OCI-LY3 (cell line): ENCODE measurements around the gene PAX5.

ENCODE experiments used
- H2AFZ ChIP-seq: fragments of 200-600, 300-600 bp; shearing (Covaris generic); 2 replicates; pipeline ENCODE4 v1.6.0; 2014; ENCODE audit warnings: antibody characterized with exemption, low read depth, low read length
- H3K27ac ChIP-seq: fragments of 200-600, 300-600 bp; sonication (generic); 2 replicates; pipeline ENCODE4 v1.5.1; 2014; ENCODE audit warnings: mild to moderate bottlenecking, low read length, moderate library complexity, mixed read lengths
- H3K27me3 ChIP-seq: fragments of 200-600, 300-600 bp; sonication (generic); 2 replicates; pipeline ENCODE4 v1.6.1; 2014; ENCODE audit warnings: low read depth, low read length, mixed read lengths
- H3K36me3 ChIP-seq: fragments of 200-600, 300-600 bp; sonication (generic); replicated peaks from 2 replicates; pipeline ENCODE3; 2014; ENCODE audit warnings: low read depth, low read length, mixed read lengths
- H3K4me1 ChIP-seq: fragments of 300-600, 200-600 bp; sonication (generic); 2 replicates; pipeline ENCODE4 v1.6.1; 2014; ENCODE audit warnings: low read length, mixed read lengths
- H3K4me2 ChIP-seq: fragments of 200-600, 300-600 bp; sonication (generic); 2 replicates; pipeline ENCODE4 v1.6.1; 2014; ENCODE audit warnings: low read length, mixed read lengths
- H3K4me3 ChIP-seq: fragments of 300-600, 200-600 bp; sonication (generic); 2 replicates; pipeline ENCODE4 v1.5.1; 2014; ENCODE audit warnings: antibody characterized with exemption, mild to moderate bottlenecking, low read length, moderate library complexity
- H3K79me2 ChIP-seq: fragments of 300-600, 200-600 bp; shearing (Covaris generic); 2 replicates; pipeline ENCODE4 v1.6.1; 2014; ENCODE audit warnings: mild to moderate bottlenecking, low read length, mixed read lengths
- H3K9ac ChIP-seq: fragments of 300-600, 200-600 bp; shearing (Covaris generic); 2 replicates; pipeline ENCODE4 v1.6.0; 2014; ENCODE audit warnings: mild to moderate bottlenecking, low read length, moderate library complexity
- H3K9me3 ChIP-seq: fragments of 200-600, 300-600 bp; shearing (Covaris generic); 2 replicates; pipeline ENCODE4 v1.6.1; 2014; ENCODE audit warnings: low read length, mixed read lengths; ENCODE audit not compliant: insufficient read depth
- H4K20me1 ChIP-seq: fragments of 200-600, 300-600 bp; sonication (generic); 2 replicates; pipeline ENCODE4 v1.6.1; 2016; ENCODE audit warnings: low read length, mixed read lengths; ENCODE audit not compliant: insufficient read depth
- EZH2phosphoT487 ChIP-seq: fragments of 200-600 bp; shearing (Covaris generic); IDR thresholded peaks from 2 replicates; pipeline ENCODE4 v1.6.1; 2018; ENCODE audit warnings: antibody characterized with exemption, mixed run types, low read depth
- TF ChIP-seq, protein P1 (sequence below): fragments of 200-600, 300-600 bp; sonication (generic); IDR thresholded peaks from 2 replicates; pipeline ENCODE4 v1.5.1; 2014; ENCODE audit warnings: antibody characterized with exemption, low read length, low read depth

PAX5 gene

DNA sequence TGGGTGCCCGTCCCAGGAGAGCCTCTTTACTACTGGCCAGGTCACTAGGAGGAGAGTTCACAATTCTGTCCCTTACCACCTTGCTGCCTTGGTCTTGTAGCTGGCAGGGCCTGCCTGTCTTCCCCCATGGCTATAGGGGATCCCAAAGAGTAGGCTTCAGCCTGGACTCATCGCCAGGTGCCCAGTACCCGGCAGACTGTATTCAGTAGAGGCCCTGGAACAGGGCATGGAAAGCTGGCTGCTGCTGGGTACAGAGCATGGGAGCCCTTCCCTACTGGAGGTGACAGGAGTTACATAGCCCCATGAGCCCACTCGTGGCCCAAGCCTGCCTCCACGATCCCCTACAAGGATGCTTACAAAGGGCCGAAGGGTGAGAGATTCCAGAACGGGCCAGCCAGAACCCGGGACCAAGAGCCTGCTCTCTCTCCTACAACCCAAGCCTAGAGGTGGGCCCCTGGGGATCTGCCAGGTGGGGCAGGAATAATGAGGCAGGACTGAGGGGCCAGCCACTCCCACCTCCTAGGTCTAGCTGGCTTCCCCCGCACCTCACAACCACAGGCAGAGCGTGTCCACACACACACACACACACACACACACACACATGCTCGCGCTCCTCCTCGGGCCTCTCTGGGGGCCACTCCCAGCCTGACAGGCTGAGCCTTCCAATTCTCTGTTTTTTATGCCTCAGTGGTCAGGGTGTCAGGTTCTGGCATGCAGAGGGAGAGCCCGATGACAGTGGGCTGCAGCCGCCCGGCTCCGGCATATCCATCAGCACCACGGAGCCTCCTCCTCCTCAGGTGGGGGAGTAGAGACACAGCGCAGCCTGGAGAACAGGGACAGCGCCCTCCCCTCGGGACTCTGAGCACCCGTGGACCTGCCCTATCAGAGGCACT is 186.0 kb downstream of the PAX5 start:
- Histone ChIP-seq H3K4me3 (no peak overlapping the region), H4K20me1 (peaks cover 69% of the 10 kb centered on the region), H3K4me1 (no peaks in the 10 kb centered on the region), H3K9me3 (no peaks in the 10 kb centered on the region), H3K9ac (no peak overlapping the region), H3K27ac (no peak overlapping the region), H3K27me3 (no peaks in the 10 kb centered on the region), H3K4me2 (no peak overlapping the region), H2AFZ (no peak overlapping the region), H3K79me2 (peaks cover 10% of the 10 kb centered on the region; the same call in 1 of the 2 replicates), H3K36me3 (peaks cover 91% of the 10 kb centered on the region)
- TF ChIP-seq, protein P1, sequence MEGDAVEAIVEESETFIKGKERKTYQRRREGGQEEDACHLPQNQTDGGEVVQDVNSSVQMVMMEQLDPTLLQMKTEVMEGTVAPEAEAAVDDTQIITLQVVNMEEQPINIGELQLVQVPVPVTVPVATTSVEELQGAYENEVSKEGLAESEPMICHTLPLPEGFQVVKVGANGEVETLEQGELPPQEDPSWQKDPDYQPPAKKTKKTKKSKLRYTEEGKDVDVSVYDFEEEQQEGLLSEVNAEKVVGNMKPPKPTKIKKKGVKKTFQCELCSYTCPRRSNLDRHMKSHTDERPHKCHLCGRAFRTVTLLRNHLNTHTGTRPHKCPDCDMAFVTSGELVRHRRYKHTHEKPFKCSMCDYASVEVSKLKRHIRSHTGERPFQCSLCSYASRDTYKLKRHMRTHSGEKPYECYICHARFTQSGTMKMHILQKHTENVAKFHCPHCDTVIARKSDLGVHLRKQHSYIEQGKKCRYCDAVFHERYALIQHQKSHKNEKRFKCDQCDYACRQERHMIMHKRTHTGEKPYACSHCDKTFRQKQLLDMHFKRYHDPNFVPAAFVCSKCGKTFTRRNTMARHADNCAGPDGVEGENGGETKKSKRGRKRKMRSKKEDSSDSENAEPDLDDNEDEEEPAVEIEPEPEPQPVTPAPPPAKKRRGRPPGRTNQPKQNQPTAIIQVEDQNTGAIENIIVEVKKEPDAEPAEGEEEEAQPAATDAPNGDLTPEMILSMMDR = no peak
- no peak for TF ChIP-seq EZH2phosphoT487

DNA sequence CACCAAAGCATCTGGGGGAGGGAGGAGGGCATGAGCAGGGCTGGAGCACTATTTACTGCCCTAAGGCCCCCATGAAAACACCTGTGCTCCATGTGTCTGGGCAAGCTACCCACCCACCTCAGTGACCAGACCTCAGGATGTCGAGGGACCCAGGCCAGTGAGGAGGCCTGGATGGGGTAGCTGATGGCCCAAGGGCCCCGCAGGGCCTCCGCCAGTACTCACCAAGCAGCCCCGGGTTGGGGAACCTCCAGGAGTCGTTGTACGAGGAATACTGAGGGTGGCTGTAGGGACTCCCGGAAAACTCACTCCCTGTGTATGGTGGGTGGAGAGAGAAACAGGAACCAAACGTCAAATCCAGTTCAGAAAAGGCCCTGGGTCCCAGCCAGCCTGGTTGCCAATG is 187.4 kb downstream of the PAX5 start:
- Histone ChIP-seq H3K4me3 (no peak overlapping the region), H3K36me3 (peaks cover 89% of the 10 kb centered on the region), H3K27me3 (no peaks in the 10 kb centered on the region), H3K27ac (no peak overlapping the region), H4K20me1 (peaks cover 69% of the 10 kb centered on the region), H3K4me2 (no peak overlapping the region), H3K4me1 (no peaks in the 10 kb centered on the region), H2AFZ (no peak overlapping the region), H3K9me3 (no peaks in the 10 kb centered on the region), H3K9ac (no peak overlapping the region), H3K79me2 (peaks cover 10% of the 10 kb centered on the region; the same call in 1 of the 2 replicates)
- TF ChIP-seq, protein P1 = no peak
- TF ChIP-seq EZH2phosphoT487 = no peak

DNA sequence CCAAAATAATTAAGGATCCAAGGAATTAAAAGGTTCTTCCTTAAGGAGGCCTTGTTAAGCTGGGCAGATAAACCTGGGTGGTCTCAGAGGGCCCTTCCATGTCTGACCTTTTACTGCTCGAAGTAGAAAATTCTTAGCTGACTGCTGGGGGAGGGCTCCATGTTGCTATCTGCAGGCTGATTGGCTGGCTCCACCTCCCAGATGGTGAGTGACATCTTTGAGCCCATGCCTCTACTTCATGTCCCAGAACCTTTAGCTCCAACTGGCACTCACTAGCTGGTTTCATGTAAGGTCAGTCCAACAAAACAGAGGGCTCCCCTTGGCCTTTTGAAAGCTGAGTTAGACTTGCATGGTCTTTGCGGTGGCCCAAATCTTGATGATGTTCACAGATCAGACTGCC is 188.2 kb downstream of the PAX5 start:
- TF ChIP-seq, protein P1 = no peak
- TF ChIP-seq EZH2phosphoT487 = no peak
- H4K20me1 ChIP-seq = peaks cover 73% of the 10 kb centered on the region
- no peak overlapping the region for H3K4me2 ChIP-seq
- H3K36me3 ChIP-seq = peaks cover 89% of the 10 kb centered on the region
- no peak overlapping the region for H3K9ac ChIP-seq
- no peak overlapping the region for H3K27ac ChIP-seq
- peaks cover 9% of the 10 kb centered on the region; the same call in 1 of the 2 replicates for H3K79me2 ChIP-seq
- H3K4me1 ChIP-seq = no peaks in the 10 kb centered on the region
- H2AFZ ChIP-seq = no peak overlapping the region
- no peak overlapping the region for H3K4me3 ChIP-seq
- no peaks in the 10 kb centered on the region for H3K9me3 ChIP-seq
- no peaks in the 10 kb centered on the region for H3K27me3 ChIP-seq

DNA sequence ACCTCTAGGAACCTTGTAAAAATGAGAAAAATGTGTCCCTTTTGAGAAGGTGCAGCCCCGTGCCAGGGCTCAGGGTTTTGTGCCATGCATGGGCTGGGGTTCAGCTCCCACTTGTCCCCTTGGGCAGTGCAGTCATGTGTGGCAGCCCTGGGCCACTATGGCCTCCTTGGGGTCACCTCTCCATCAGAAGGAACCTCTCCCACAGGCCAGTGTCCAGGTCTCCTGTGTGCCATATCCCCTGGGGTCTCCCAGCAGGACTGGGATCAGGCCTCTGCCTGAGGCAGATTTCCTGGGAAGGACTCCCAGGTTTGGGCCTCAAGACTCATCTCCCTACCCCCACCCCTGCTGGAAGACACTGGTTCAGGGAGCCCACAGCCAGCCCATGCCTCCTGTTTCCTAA is 189.1 kb downstream of the PAX5 start:
- Histone ChIP-seq H3K36me3 (peaks cover 87% of the 10 kb centered on the region), H3K9me3 (no peaks in the 10 kb centered on the region), H4K20me1 (peaks cover 78% of the 10 kb centered on the region), H3K79me2 (peaks cover 4% of the 10 kb centered on the region; the same call in 1 of the 2 replicates), H3K9ac (no peak overlapping the region), H3K27me3 (no peaks in the 10 kb centered on the region), H3K4me2 (no peak overlapping the region), H3K4me1 (no peaks in the 10 kb centered on the region), H2AFZ (no peak overlapping the region), H3K27ac (no peak overlapping the region), H3K4me3 (no peak overlapping the region)
- no peak for TF ChIP-seq EZH2phosphoT487
- TF ChIP-seq, protein P1 = no peak
